Epithelial cell of prostate (primary cell): ENCODE measurements around the gene COG4.
"Not testable (repeated sequence)": the region's sequence is repeated elsewhere in the genome, so short reads cannot be mapped to it uniquely, and the experiment has no call there.

Source experiments
- DNase-seq: peaks from one replicate; pipeline ENCODE4 v3.0.0-alpha.2; 2011; ENCODE audit warnings: low read depth, low spot score
- H3K27ac ChIP-seq: fragments of 450-650 bp; 2 replicates; pipeline ENCODE4 v1.5.1; 2017; ENCODE audit warnings: mild to moderate bottlenecking

COG4 gene

DNA sequence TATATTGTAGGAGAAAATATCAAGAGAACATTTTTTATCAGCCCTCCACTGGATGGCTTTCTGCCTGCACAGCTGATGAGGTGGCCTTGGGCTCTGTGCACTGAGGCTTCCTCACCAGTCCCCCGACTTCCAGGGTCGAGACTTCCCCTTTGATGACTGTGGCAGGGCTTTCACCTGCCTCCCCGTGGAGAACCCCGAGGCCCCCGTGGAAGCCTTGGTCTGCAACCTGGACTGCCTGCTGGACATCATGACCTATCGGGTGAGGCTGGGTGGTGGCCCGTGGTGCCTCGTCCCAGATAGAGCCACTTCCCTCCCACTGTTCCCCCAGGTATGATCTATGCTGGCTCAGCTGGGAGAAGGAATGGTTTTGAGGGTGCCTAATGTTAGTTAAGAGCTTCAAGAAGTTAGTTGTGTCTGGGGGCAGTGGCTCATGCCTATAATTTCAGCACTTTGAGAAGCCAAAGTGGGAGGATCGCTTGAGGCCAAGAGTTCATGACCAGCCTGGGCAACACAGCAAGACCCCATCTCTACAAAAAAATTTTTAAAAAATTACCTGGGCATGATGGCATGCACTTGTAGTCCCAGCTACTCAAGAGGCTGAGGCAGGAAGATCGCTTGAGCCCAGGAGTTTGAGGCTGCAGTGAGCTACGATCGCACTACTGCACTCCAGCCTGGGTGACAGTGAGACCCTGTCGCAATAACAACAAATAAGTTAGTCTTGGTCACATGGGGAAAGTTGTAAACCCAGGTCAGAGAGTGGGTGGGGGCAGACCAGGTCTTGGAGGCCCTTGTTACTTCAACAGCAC lies 57.2 kb downstream of the COG4 start:
- no peak for DNase-seq

DNA sequence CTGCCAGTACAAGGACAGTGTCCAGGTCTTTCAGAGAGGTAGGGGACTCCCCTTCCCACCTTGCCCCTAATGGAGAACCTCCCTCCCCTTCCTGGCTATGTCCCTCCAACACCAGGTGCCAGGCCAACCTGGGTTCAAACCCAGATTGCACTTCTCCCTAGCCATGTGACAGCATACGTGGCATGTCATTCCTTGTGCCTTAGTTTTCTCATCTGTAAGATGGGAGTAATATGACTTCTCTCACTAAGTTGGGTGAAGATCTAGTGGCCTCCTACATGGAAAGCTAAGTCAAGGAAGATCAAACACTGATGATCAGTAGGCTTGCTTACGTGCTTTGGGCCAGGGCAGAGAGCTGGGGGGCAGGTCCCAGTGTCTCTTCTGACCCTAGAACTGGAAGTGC lies 60.1 kb downstream of the COG4 start:
- no peak overlapping the region for H3K27ac ChIP-seq
- DNase-seq: no peak

More for the DNA sequence above, 57.2 kb downstream of the COG4 start:
- no peak overlapping the region for H3K27ac ChIP-seq

DNA sequence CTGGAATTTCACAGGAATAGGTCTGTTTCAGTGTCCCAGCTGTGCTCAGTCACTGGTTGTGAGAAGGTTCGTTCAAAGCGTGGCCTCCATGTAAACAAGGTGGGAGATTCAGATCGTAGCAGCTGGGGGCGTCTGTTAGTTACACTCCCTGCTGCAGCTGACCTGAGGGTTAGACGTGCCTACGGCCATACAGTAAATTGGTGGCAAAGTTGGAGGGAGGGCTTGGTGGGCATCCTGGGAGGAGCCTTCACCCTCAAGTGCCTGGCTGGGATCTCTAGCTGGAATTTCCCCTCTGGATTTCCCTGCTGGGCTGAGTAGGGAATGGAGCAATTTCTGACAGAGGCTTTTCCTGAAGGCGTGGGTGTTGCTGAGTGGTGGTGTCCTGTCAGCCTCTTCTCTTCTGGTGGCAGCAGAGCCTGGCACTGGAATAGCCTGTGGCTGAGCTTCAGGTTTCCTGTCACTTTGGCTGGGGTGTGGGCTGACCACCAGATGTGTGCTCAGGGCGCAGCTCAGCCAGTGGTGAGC lies 62.6 kb downstream of the COG4 start:
- H3K27ac ChIP-seq: no peak overlapping the region
- DNase-seq: no peak

DNA sequence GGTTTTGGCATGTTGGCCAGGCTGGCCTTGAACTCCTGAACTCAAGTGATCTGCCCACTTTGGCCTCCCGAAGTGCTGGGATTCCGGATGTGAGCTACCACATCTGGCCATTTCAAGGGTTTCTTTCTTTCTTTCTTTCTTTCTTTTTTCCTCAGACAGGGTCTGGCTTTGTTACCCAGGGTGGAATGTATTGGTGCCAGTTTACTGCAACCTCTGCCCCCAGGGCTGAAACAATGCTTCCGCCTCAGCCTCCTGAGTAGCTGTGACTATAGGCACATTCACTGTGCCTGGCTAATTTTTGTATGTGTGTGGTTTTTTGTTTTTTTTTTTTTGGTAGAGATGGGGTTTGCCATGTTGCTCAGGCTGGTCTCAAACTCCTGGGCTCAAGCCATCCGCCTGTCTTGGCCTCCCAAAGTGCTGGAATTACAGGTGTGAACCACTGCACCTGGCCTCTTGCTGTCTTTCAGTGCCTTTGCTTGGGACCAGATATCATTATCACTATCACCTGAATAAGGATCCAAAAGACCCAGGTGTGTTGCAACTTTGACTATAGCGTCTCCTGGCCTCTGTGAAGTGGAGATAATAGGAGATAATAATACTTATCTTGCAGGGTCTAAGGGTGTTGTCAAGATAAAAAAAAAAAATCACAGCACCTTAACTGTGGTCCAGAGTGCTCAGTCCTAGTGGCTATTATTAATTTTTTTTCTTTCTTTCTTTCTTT lies 65.7 kb downstream of the COG4 start:
- DNase-seq: no peak
- no peak overlapping the region for H3K27ac ChIP-seq

DNA sequence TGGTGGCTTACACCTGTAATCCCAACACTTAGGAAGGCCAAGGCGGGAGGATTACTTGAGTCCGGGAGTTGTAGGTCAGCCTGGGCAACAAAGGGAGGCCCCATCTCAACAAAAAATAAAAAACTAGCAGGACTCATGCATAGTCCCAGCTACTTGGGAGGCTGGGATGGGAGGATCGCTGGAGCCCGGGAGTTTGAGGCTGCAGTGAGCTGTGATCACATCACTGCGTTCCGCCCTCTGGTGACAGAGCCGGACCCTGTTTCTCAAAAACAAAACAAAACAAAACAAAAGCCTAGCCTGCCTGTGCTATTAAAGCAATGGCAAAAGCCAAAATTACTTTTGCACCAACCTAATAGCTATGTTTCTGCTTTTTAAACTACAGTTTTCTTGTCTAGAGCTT lies 67.4 kb downstream of the COG4 start:
- no peak overlapping the region for H3K27ac ChIP-seq
- DNase-seq: no peak

DNA sequence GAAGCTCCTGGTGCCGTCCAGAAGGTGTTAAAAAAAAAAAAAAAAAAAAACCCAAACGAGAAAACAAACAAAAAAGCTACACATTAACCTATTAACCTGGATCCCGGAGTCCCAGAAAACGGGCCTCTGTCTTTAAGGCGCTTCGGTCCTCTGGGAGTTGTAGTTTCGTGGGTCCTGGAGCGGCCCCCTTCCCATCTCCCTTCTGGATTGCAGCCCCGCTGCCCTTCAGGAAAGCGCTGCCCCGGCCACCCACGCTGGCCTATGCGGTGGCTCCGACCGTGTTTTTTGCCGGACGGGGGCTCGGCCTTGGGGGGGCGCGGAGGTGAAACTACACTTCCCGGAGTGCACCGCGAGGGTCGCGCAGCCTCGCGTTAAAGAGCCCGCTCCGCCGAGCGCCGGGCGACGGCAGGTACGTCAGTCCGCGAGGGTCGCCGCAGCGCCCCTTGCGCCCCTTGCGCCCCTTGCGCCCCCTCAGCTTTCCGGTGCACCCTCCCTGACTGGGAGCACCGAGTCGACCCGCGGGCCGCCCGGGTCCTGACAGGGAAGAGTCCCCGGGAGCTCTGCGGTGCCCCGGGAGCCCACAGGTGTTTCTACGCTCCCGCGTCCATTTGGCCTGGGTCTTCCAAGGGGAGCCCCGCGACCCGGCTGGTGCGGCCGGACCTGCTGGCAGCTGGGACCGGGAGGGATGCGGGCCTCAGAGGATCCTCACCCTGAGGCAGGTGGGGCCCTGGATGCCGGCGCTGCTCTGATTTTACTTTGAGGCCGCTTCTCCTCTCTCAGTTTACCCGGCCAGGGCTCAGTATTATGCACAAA lies 68.9 kb downstream of the COG4 start, which contains the start of gene FCSK:
TSS of gene FCSK (plus strand) at position 374 of the 813 bp plus-strand sequence. CDS start 8,596 bp downstream, outside the sequence.
- DNase-seq: no peak
- H3K27ac ChIP-seq: peak within 1 kb of the TSS; percentile 70

DNA sequence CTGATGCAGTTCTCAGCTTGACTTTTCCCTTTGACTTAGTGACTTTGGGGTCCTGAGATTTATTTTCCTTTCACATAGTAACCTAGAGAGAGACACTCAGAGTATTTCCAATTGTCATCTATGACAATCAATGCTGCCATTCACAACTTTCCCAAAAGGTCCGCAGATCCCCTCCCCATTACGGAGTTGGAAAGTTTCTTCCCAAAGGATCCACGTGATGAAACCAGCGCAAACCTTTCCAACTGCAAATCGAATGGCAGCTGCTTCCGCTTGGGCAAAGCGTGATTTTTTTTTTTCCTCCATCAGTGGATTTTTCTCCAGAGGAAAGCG lies 69.5 kb downstream of the COG4 start:
- DNase-seq: no peak
- H3K27ac ChIP-seq: peak overlapping the region; percentile 70

DNA sequence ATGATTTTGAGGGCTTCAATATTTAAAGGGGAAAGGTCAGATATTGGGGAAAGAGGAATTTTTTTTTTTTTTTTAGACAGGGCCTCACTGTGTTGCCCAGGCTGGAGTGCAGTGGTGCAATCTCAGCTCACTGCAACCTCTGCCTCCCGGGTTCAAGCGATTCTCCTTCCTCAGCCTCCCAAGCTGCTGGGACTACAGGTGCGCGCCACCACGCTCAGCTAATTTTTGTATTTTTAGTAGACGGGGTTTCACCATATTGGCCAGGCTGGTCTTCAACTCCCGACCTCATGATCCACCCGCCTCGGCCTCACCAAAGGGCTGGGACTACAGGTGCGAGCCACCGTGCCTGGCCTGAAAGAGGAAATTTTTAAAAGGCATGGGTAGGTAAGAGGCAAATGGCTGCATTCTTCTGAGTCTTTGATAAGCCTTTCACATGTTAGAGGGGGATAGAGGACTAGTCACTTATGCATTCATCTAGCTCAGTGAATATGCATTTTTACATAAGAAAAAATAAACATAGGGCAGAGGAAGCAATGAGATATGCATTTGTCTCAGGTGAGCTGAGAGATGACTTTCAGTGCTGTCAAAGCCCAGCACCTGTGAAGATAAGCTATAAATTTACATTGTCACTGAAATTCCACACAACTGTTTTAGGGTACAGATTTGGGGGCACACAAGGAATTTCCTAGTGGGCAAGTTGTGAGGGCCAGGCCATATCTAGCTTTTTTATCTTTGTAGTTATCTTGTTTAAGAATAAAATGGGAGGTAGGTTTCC lies 70.0 kb downstream of the COG4 start:
- no peak for DNase-seq
- peak overlapping the region; percentile 70 for H3K27ac ChIP-seq

DNA sequence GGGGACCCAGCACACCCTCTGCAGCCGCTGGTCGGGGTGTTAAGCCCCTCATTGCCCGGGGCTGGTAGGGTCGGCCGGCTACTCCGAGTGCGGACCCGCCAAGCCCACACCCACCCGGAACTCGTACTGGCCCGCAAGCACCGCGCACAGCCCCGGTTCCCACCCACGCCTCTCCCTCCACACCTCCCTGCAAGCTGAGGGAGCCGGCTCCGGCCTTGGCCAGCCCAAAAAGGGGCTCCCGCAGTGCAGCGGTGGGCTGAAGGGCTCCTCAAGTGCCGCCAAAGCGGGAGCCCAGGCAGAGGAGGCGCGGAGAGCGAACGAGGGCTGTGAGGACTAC lies 72.4 kb downstream of the COG4 start:
- not testable (repeated sequence) for H3K27ac ChIP-seq, DNase-seq

DNA sequence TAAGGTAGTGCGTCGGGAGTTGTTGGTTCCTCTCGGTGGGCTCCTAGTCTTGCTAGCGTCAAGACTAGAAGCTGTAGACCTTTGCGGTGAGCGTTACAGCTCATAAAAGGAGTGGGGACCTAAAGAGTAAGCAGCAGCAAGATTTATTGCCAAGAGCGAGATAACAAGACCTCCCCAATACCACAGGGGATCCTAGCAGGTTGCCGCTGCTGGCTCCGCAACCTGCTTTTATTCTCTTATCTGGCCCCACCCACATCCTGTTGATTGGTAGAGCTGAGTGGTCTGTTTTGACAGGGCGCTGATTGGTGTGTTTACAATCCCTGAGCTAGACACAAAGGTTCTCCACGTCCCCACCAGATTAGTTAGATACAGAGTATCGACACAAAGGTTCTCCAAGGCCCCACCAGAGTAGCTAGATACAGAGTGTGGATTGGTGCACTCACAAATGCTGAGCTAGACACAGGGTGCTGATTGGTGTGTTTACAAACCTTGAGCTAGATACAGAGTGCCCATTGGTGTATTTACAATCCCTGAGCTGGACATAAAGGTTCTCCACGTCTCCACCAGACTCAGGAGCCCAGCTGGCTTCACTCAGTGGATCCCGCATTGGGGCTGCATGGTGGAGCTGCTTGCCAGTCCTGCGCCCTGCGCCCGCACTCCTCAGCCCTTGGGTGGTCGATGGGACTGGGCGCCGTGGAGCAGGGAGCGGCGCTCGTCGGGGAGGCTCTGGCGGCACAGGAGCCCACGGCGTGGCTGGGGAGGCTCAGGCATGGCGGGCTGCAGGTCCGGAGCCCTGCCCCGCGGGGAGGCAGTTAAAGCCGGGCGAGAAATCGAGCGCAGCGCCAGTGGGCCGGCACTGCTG lies 73.0 kb downstream of the COG4 start:
- H3K27ac ChIP-seq, DNase-seq: not testable (repeated sequence)

DNA sequence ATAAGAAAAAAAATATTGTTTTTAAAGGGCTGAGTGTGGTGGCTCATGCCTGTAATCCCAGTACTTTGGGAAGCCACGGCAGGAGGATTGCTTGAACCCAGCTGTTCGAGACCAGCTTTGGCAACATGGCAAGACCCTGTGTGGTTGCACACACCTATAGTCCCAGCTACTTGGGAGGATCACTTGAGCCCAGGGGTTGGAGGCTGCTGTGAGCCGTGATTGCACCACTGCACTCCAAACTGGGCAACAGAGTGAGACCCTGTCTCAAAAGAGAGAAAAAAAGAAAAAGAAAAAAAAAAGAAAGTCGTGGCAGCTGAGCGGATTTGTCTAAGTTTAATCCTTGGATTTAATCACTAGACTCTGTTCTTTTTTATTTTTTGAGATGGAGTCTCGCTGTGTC lies 75.3 kb downstream of the COG4 start:
- no peak for DNase-seq
- no peak overlapping the region for H3K27ac ChIP-seq

DNA sequence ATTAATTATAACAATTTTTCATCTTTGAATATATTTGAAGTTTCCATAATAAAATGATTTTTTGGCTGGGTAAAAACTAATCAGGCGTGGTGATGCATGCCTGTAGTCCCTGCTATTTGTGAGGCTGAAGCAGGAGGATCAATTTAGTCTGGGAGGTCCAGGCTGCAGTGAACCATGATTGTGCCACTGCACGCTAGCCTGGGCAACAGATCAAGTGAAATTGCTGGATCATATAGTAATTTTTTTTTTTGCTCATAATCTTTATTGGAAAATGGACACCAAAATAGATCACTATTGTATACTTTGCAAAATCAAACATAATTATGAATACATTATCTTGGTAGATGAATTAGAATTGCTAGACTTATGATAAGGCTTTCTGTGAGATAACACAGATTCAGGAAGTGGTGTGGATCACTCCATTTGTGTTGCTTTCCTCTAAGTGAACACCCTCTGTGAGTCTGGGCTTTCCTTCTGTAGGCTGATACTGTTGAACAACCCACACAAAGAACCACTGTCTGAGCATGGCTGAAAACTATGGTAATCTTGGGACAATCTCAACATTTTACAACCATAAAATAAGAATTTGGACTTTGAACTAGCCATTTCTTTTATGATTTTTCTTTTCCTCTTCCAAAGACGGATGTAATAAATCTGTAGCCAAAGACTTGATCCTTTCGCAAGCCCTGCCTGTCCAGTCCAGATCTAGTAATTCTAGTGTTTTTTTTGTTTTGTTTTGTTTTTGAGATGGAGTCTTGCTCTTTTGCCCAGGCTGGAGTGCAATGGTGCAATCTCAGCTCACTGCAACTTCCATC lies 78.9 kb downstream of the COG4 start:
- DNase-seq: no peak
- H3K27ac ChIP-seq: no peak overlapping the region

DNA sequence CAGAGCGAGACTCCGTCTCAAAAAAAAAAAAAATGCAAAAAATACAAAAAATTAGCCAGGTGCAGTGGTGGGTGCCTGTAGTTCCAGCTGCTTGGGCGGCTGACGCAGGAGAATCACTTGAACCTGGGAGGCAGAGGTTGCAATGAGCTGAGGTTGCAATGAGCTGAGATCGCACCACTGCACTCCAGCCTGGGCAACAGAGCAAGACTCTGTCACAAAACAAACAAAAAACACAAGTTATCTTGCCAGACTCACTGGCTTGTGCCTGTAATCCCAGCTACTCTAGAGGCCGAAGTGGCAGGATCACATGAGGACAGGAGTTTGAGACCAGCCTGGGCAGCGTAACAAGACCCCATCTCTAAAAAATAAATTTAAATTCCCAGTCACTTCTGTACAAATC lies 81.0 kb downstream of the COG4 start:
- no peak for DNase-seq
- no peak overlapping the region for H3K27ac ChIP-seq

DNA sequence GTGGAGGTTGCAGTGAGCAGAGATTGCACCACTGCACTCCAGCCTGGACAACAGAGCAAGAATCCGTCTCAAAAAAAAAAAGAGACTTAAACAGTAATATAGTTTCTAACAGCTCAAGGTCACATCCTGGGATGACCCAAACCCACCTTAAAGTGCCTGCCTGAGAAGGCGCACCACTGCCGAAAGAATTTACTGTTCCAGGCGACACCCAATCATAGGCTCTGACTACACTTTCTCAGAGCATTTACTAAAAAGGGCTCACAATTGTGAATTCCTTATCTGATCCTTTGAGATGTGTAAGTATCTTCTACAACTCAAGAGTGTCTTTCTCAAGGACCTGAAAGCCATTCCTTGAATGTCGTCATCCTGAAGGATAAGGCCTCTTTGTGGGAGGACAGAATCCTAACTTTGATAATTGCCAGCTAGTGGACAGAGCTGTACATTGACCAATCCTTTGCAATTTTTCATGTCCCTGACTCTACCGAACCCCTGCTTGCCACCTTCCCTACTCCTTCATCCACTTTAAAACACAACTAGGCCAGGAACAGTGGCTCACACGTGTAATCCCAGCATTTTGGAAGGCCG lies 81.9 kb downstream of the COG4 start:
- H3K27ac ChIP-seq: no peak overlapping the region
- no peak for DNase-seq

DNA sequence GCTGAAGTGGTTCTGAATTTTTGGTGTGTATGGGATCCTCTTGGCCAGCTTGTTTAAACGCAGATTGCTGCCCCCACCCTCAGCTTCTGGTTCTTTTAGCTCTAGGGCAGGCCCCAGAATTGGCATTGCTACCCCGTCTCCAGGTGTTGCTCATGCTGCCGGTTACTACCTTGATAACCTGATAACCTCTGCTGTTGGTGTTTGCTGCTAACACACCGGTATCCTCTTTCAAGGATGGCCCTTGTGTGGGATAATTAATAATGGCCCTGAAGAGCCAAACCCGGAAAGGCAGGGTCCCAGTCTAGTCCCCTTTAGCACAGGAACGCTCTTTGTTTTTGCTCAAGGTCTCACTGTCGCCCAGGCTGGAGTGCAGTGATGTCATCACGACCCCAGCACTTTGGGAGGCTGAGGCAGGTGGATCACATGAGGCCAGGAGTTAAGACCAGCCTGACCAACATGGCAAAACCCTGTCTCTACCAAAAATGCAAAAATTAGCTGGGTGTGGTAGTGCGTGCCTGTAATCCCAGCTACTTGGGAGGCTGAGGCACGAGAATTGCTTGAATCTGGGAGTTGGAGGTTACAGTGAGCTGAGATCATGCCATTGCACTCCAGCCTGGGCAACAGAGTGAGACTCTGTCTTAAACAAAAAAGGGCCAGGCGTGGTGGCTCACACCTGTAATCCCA lies 83.2 kb downstream of the COG4 start:
- no peak for DNase-seq
- H3K27ac ChIP-seq: no peak overlapping the region

DNA sequence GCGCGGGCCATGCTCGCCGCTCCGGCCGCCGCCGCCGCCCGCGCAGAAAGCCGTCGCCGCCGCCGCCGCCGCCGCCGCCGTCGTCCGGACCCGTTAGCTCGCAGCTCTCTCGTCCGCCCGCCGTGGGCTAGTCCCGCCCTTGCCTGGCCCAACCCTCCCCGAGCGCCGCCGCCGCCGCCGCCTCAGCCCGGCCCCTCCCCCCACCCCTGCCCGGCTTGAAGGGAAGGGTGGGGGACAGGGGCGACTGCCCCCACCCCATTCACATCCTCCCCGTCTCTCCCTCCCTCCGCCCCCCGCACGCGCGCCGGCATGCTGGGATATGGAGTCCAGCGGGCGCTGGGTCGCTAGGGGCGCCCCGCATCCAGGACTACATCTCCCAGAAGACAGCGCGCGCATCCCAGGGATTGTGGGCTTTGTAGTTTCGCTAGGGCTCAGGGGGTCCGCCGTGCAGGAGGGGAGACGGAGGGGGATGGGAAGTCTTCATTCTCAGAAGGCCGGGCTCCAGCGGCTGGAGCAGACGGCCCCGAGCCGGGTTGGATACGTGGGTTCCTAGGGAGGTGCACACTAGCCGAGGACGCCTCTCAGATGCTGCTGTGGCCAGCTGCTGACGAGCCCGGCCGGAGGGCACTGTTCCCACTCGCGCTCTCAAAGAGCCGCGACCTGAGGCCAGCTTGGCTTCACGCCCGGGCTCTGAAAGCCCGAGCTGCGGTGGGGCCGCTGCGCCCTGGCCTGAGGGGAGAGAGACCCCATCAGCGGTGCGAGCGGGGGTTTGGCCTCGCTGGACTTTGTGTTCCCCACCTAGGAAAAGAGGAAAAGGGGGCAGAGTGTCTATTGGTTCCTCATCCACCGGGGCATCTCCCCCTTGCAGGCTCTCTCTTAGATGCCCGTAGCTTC lies 84.1 kb downstream of the COG4 start, which contains the start of gene ST3GAL2:
TSS of gene ST3GAL2 (minus strand) at position 132 of the 894 bp plus-strand sequence. CDS start 40,570 bp downstream, outside the sequence.
- H3K27ac ChIP-seq: no peak within 1 kb of the TSS
- DNase-seq: peak; percentile 40
